ENCODE measurements around the gene ARL8A. TPM values are rescaled to one million over a fixed set of nuclear protein-coding genes. Genes with fewer than 3 reads are reported as not detected.

Gene ARL8A
- total RNA-seq, 2 experiments from 2014 or later: 25.1 to 44.6 TPM

GRCh38 chr1:202090994-202091393 lies 53.5 kb downstream of the ARL8A start:
- intact Hi-C loops (cut with micrococcal nuclease; ENCODE audit: unreplicated experiment): no loop called here
- no peak for TF ChIP-seq CTCF (conservative IDR thresholded peaks at IDR 0.05; ENCODE audit: low read length)
- no peaks in the 10 kb centered on the region for H3K9me3 ChIP-seq (ENCODE audit: low read length)
- H3K36me3 ChIP-seq (ENCODE audit: insufficient read depth, low read length): no peaks in the 10 kb centered on the region
- no peak overlapping the region for H3K4me3 ChIP-seq (ENCODE audit: low read depth, low read length, poor library complexity, severe bottlenecking)
- no TSS peak for BruUV-seq (replicated peaks)
- H3K27ac ChIP-seq (ENCODE audit: low read depth, low read length, poor library complexity, severe bottlenecking): no peak overlapping the region
- H3K9me2 ChIP-seq (ENCODE audit: insufficient read depth, low read length): no peaks in the 10 kb centered on the region
- CTCF ChIA-PET (ENCODE audit: unreplicated experiment): no interaction called here
- H2AFZ ChIP-seq (ENCODE audit: low read length): no peak overlapping the region
- no peaks in the 10 kb centered on the region for H3K79me2 ChIP-seq (ENCODE audit: insufficient read depth, low read depth, low read length)
- no peaks in the 10 kb centered on the region for H3K4me1 ChIP-seq (ENCODE audit: insufficient read depth, low read length, poor library complexity, severe bottlenecking)
- POLR2A ChIA-PET: no interaction called here
- no peak for DNase-seq (ENCODE audit: low spot score)
- H3K4me2 ChIP-seq (ENCODE audit: low read length): no peak overlapping the region
- H4K20me1 ChIP-seq (ENCODE audit: insufficient read depth, low read length): no peaks in the 10 kb centered on the region

- Histone ChIP-seq H3K4me1 (ENCODE audit: insufficient read depth, low read length, poor library complexity, severe bottlenecking) (no peaks in the 10 kb centered on the region), H4K20me1 (ENCODE audit: insufficient read depth, low read length) (no peaks in the 10 kb centered on the region), H3K9me3 (ENCODE audit: low read length) (no peaks in the 10 kb centered on the region), H3K4me3 (ENCODE audit: low read depth, low read length, poor library complexity, severe bottlenecking) (no peak overlapping the region), H3K36me3 (ENCODE audit: insufficient read depth, low read length) (no peaks in the 10 kb centered on the region), H3K79me2 (ENCODE audit: insufficient read depth, low read depth, low read length) (no peaks in the 10 kb centered on the region), H2AFZ (ENCODE audit: low read length) (no peak overlapping the region), H3K9me2 (ENCODE audit: insufficient read depth, low read length) (no peaks in the 10 kb centered on the region), H3K27ac (ENCODE audit: low read depth, low read length, poor library complexity, severe bottlenecking) (no peak overlapping the region), H3K4me2 (ENCODE audit: low read length) (no peak overlapping the region)
- ChIA-PET CTCF (ENCODE audit: unreplicated experiment) (no interaction called here), POLR2A (interaction anchor here (1.0 kb wide), 1 partner anchor 63 kb away, joined by 3 read pairs; no protein-coding TSS in a partner anchor)
- TF ChIP-seq EZH2phosphoT487 (IDR thresholded peaks at IDR 0.05; ENCODE audit: borderline replicate concordance, low read depth, low read length): no peak
- TF ChIP-seq CTCF (conservative IDR thresholded peaks at IDR 0.05; ENCODE audit: low read length): no peak
- intact Hi-C loops (cut with micrococcal nuclease; ENCODE audit: unreplicated experiment): no loop called here
- DNase-seq (ENCODE audit: low spot score): no peak
- BruUV-seq (replicated peaks): no TSS peak
These were observed 56.3 kb downstream of the ARL8A start for GRCh38 chr1:202088206-202088605.

- intact Hi-C loops (cut with micrococcal nuclease; ENCODE audit: unreplicated experiment): no loop called here
- no peak overlapping the region for H3K4me2 ChIP-seq (ENCODE audit: low read length)
These were observed 57.8 kb downstream of the ARL8A start for GRCh38 chr1:202086579-202087350.

More at GRCh38 chr1:202086579-202087350, 57.8 kb downstream of the ARL8A start:
- no peaks in the 10 kb centered on the region for H4K20me1 ChIP-seq (ENCODE audit: insufficient read depth, low read length)
- H3K4me3 ChIP-seq (ENCODE audit: low read depth, low read length, poor library complexity, severe bottlenecking): no peak overlapping the region
- no peaks in the 10 kb centered on the region for H3K9me3 ChIP-seq (ENCODE audit: low read length)
- CTCF ChIA-PET (ENCODE audit: unreplicated experiment): no interaction called here
- no peaks in the 10 kb centered on the region for H3K9me2 ChIP-seq (ENCODE audit: insufficient read depth, low read length)
- H3K36me3 ChIP-seq (ENCODE audit: insufficient read depth, low read length): no peaks in the 10 kb centered on the region
- no peaks in the 10 kb centered on the region for H3K4me1 ChIP-seq (ENCODE audit: insufficient read depth, low read length, poor library complexity, severe bottlenecking)
- no peaks in the 10 kb centered on the region for H3K79me2 ChIP-seq (ENCODE audit: insufficient read depth, low read depth, low read length)
- TF ChIP-seq EZH2phosphoT487 (IDR thresholded peaks at IDR 0.05; ENCODE audit: borderline replicate concordance, low read depth, low read length): no peak
- no peak for TF ChIP-seq CTCF (conservative IDR thresholded peaks at IDR 0.05; ENCODE audit: low read length)
- POLR2A ChIA-PET: no interaction called here
- no peak for DNase-seq (ENCODE audit: low spot score)
- H3K27ac ChIP-seq (ENCODE audit: low read depth, low read length, poor library complexity, severe bottlenecking): no peak overlapping the region
- no peak overlapping the region for H2AFZ ChIP-seq (ENCODE audit: low read length)
- no TSS peak for BruUV-seq (replicated peaks)
